NT2/D1 (cell line): ENCODE data around the gene C1S.
A peak's percentile ranks its signal among the peaks of the same experiment; 100 is the strongest.

Experiments used
- DNase-seq: peaks from one replicate; pipeline ENCODE4 v3.0.0-alpha.2; 2011; ENCODE audit warnings: low read depth, low spot score
- H3K27me3 ChIP-seq: 2 replicates; pipeline ENCODE4 v1.6.0; 2011; ENCODE audit warnings: mild to moderate bottlenecking; ENCODE audit not compliant: insufficient read length, insufficient read depth
- H3K36me3 ChIP-seq: 2 replicates; pipeline ENCODE4 v1.6.1; 2011; ENCODE audit warnings: mild to moderate bottlenecking, low read length, mixed read lengths; ENCODE audit not compliant: insufficient read depth, insufficient read length
- H3K4me1 ChIP-seq: 2 replicates; pipeline ENCODE4 v1.5.1; 2011; ENCODE audit not compliant: insufficient read depth, insufficient read length
- H3K4me3 ChIP-seq: 2 replicates; pipeline ENCODE4 v1.5.1; 2011; ENCODE audit warnings: low read depth; ENCODE audit not compliant: insufficient read length
- H3K9ac ChIP-seq: 2 replicates; pipeline ENCODE4 v1.6.0; 2011; ENCODE audit warnings: low read depth; ENCODE audit not compliant: insufficient read length
- H3K9me3 ChIP-seq: 2 replicates; pipeline ENCODE4 v1.5.1; 2011; ENCODE audit warnings: mild to moderate bottlenecking, low read length; ENCODE audit not compliant: insufficient read depth
- SUZ12 ChIP-seq: IDR thresholded peaks from 2 replicates; pipeline ENCODE4 v1.6.1; 2011; ENCODE audit not compliant: insufficient read length, insufficient read depth; ENCODE audit errors: extremely low read depth
- YY1 ChIP-seq: IDR thresholded peaks from 2 replicates; pipeline ENCODE4 v1.6.1; 2011; ENCODE audit not compliant: insufficient read length, insufficient read depth
- ZNF274 ChIP-seq: IDR thresholded peaks from 2 replicates; pipeline ENCODE4 v1.6.1; 2011; ENCODE audit warnings: mild to moderate bottlenecking, low read depth, low read length

C1S gene

GRCh38 chr12:7107636-7108002 lies 47.1 kb downstream of the C1S start:
- DNase-seq, result no peak
- H3K4me1 ChIP-seq, result peaks cover 8% of the 10 kb centered on the region
- peaks cover 11% of the 10 kb centered on the region for H3K27me3 ChIP-seq
- peaks cover 18% of the 10 kb centered on the region for H3K36me3 ChIP-seq
- H3K9ac ChIP-seq, result peak overlapping the region; percentile 86
- H3K4me3 ChIP-seq, result peak overlapping the region; percentile 66
- no peak for TF ChIP-seq YY1
- TF ChIP-seq SUZ12, result no peak
- no peak for TF ChIP-seq ZNF274
- H3K9me3 ChIP-seq, result peaks cover 17% of the 10 kb centered on the region

- Histone ChIP-seq H3K36me3 (peaks cover 18% of the 10 kb centered on the region), H3K9ac (peak overlapping the region; percentile 86), H3K27me3 (peaks cover 13% of the 10 kb centered on the region), H3K4me3 (peak overlapping the region; percentile 66), H3K4me1 (peaks cover 8% of the 10 kb centered on the region), H3K9me3 (peaks cover 17% of the 10 kb centered on the region)
- TF ChIP-seq ZNF274, result no peak
- no peak for DNase-seq
Observed at GRCh38 chr12:7108003-7108795, 47.7 kb downstream of the C1S start.

GRCh38 chr12:7108796-7109571 lies 48.5 kb downstream of the C1S start, which contains the start of gene C1RL:
TSS of gene C1RL (minus strand) at chr12:7109214. CDS start at chr12:7109180, 34 bp downstream.
- H3K4me3 ChIP-seq, result peak within 1 kb of the TSS; percentile 66
- H3K36me3 ChIP-seq, result peaks cover 17% of the 10 kb centered on the region
- peak within 1 kb of the TSS; percentile 86 for H3K9ac ChIP-seq

GRCh38 chr12:7109572-7109920 lies 49.0 kb downstream of the C1S start:
- H3K27me3 ChIP-seq, result peaks cover 13% of the 10 kb centered on the region
- no peak for DNase-seq
- peaks cover 13% of the 10 kb centered on the region for H3K4me1 ChIP-seq
- peak overlapping the region; percentile 66 for H3K4me3 ChIP-seq
- peaks cover 18% of the 10 kb centered on the region for H3K36me3 ChIP-seq
- peak overlapping the region; percentile 79 for H3K9ac ChIP-seq
- peaks cover 17% of the 10 kb centered on the region for H3K9me3 ChIP-seq
- TF ChIP-seq SUZ12 (no peak), YY1 (no peak), ZNF274 (no peak)

More at GRCh38 chr12:7108796-7109571, 48.5 kb downstream of the C1S start, which contains the start of gene C1RL:
- H3K9me3 ChIP-seq, result peaks cover 17% of the 10 kb centered on the region
- peak; percentile 93 for DNase-seq
- H3K27me3 ChIP-seq, result peaks cover 13% of the 10 kb centered on the region
- H3K4me1 ChIP-seq, result peaks cover 13% of the 10 kb centered on the region
- TF ChIP-seq ZNF274 (no peak), SUZ12 (no peak), YY1 (no peak)

- H3K4me1 ChIP-seq, result peaks cover 13% of the 10 kb centered on the region
- no peak for DNase-seq
- no peak overlapping the region for H3K4me3 ChIP-seq
- TF ChIP-seq YY1 (no peak), ZNF274 (no peak), SUZ12 (no peak)
- peaks cover 15% of the 10 kb centered on the region for H3K9me3 ChIP-seq
- H3K36me3 ChIP-seq, result peaks cover 24% of the 10 kb centered on the region
- H3K27me3 ChIP-seq, result peaks cover 13% of the 10 kb centered on the region
- H3K9ac ChIP-seq, result no peak overlapping the region
Observed at GRCh38 chr12:7110661-7111060, 50.1 kb downstream of the C1S start.

GRCh38 chr12:7112041-7112440 lies 51.5 kb downstream of the C1S start:
- Histone ChIP-seq H3K27me3 (peaks cover 13% of the 10 kb centered on the region), H3K36me3 (peaks cover 29% of the 10 kb centered on the region), H3K4me1 (peaks cover 13% of the 10 kb centered on the region), H3K4me3 (no peak overlapping the region), H3K9me3 (peaks cover under 1% of the 10 kb centered on the region), H3K9ac (no peak overlapping the region)
- no peak for TF ChIP-seq ZNF274
- DNase-seq, result no peak

GRCh38 chr12:7113389-7113871 lies 52.9 kb downstream of the C1S start:
- Histone ChIP-seq H3K27me3 (peaks cover 13% of the 10 kb centered on the region), H3K36me3 (peaks cover 43% of the 10 kb centered on the region), H3K9ac (peak overlapping the region; percentile 45), H3K4me1 (peaks cover 9% of the 10 kb centered on the region), H3K9me3 (no peaks in the 10 kb centered on the region), H3K4me3 (no peak overlapping the region)
- TF ChIP-seq SUZ12, result no peak
- TF ChIP-seq YY1, result no peak
- no peak for TF ChIP-seq ZNF274
- peak; percentile 76 for DNase-seq
